ENCODE data around the gene F9.
"Not testable (repeated sequence)": the region's sequence is repeated elsewhere in the genome, so short reads cannot be mapped to it uniquely, and the experiment has no call there.

The F9 gene

GRCh38 chrX:139530550-139530949 is at the start of gene F9:
TSS of gene F9 (plus strand) at chrX:139530739. CDS start at chrX:139530765, 26 bp downstream.
- no peak for DNase-seq

DNA sequence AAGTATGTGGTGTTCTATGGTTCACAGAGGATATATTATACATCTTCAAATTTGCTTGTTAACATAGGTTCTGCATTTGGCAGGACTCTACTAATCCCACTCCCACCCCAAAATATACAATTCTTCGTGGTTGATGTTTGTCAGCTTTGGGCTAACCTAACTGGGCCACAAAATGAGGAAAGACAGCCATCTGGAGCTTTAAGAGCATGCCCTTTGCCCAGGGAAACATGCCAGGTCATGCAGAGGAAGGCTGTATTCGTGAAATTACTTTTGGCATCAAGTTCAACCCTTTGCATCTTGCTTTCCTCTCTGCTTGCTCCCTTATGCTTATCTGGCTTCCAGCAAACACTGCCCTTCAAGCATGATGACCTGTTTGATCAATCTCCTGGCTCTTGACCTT is 46.8 kb upstream of the F9 start:
- DNase-seq = no peak

DNA sequence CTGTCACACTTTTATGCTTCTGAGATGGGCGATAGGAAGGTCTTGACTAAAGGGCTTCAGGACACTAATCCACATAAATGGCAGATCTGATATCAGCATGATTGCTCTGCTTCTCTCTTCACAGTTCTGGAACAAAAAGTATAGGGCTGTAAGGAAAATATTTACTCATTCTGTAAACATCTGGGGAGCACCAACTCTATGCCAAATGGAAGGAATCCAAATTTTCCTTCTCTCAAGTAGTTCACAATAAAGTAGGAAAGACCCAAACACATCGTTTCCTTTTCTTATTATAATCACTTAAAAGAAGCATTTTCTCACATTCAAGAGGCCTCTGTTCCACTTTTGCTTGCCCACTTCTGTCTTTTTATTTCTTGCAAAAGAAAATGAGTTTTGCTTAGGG is 45.9 kb upstream of the F9 start:
- no peak for DNase-seq

- no peak for DNase-seq
These were observed 35.2 kb upstream of the F9 start for GRCh38 chrX:139495324-139495723.

GRCh38 chrX:139506333-139506732 is 24.2 kb upstream of the F9 start:
- peak in 1 of 2 experiments; percentile 1 for DNase-seq

DNA sequence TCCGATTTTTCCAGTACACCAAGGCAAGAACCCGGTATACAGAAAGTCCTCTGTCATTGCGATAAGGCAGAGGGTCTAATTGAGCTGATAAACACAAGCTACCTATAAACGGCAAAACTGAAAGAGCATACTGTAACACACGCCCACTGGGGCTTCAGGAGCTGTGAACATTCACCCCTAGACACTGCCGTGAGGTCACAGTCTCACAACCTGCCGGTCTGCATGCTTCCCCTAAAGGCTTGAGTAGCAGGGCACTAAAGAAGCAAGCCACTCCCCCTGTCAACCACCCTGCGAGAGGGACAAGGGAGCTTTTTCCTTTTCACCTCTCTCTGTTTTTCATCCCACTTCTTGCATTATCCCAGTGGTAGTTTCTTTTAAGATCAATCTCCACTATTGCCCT is 22.4 kb upstream of the F9 start:
- DNase-seq = no peak

- DNase-seq = no peak
These were observed 12.1 kb upstream of the F9 start for GRCh38 chrX:139518475-139518874.

- not testable (repeated sequence) for DNase-seq
These were observed 1.7 kb upstream of the F9 start for GRCh38 chrX:139528829-139529228.

GRCh38 chrX:139532834-139533233 is 2.3 kb downstream of the F9 start:
- DNase-seq = peak; percentile 5 to 22

DNA sequence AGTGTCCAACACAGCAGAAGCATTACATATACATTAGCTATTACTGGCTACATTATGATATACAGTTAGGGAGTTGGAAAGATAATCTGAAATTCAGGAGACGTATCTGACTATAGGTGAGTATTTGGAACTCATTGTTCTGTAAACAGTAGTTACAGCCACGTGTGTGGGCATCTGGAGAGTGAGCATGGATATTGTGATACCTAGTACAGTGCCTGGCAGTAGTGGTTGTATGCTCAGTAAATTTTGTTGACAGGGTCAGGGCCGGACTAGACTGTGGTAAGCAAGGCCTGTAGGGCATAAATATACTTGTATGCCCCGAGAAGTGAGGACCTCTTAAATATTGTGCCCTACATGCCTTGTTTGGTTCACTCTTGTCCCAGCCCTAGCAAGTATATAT is 2.9 kb downstream of the F9 start:
- DNase-seq = no peak

GRCh38 chrX:139538907-139539790 is 8.6 kb downstream of the F9 start:
- no peak for DNase-seq

DNA sequence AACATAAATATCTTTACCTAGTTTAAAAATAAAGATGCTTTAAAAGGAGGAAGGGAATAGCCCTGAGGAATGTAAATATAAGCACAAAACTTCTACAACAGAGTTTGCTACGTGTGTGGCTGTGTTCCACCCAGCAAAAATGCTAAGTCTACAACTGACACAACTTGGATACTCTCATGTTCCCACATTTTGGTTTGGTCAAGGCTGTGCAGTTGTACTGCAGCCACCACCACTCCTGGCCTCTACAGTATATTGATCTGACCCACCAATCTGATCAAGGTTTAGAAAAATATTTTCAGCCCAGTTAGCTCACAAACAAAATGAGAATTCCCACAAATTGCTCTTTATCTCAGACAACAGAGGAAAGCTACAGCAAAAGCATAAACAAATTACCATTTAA is 12.1 kb downstream of the F9 start:
- DNase-seq = no peak

DNA sequence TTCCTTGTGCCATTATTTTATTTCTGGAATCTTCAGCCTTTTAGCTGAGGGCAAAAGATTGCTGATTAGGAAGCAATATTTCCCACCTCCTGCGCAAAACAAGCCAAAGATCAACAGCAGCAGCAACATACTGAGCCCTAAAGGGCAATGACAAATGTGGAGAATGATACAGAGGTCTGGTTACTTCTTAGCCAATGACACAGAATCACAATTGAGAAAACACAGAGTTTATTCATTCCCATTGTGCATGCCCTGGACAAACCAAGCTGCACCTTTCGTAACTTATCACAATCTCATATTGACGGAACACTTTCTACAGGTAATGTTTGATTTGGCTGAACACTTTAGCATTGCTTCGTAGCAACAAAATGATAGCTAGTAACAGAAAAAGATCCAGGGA is 13.4 kb downstream of the F9 start:
- no peak for DNase-seq

GRCh38 chrX:139544591-139544990 is 14.1 kb downstream of the F9 start:
- DNase-seq = no peak

DNA sequence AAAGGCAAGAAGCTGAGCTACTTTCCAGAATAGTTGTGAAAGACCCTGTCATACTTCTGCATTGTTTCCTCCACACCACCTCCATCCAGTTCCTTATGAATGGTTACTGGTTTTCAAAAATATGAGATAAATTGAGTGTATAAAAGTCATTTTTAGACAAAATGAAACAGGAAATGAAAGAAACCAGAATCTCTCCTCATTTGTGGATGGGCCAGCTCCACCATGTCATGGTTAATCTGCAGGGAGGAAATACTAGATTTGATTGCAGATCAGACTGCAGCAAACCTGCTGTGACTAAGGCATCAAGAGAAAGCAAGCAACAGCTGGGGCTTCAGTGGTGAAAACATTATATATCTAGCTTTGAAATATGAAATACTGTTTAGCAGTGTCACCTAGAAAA is 23.8 kb downstream of the F9 start:
- DNase-seq = peak; percentile 19 to 40

- DNase-seq = peak; percentile 14 to 43
These were observed 24.6 kb downstream of the F9 start for GRCh38 chrX:139554991-139555675.

GRCh38 chrX:139559383-139560042 is 29.0 kb downstream of the F9 start:
- peak; percentile 74 to 79 for DNase-seq

DNA sequence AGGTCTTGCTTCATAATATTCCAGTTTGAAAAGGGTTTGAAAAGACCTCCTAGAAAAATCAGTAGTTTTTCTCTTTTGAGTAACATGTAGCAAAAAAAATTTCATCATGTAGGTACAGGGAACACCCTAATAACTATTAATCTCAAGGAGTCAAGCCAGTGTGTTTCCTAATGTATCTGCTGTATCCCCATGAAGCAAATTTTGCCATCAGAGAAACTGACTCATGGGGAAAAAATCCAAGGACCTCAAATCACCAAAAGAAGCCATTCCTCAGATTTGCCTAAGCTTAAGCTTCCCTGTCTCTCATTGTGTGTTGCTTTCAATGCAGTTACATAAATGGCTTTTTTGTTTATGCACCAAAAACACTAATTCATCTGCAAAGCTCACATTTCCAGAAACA is 29.7 kb downstream of the F9 start:
- DNase-seq = no peak

GRCh38 chrX:139563251-139563650 is 32.7 kb downstream of the F9 start:
- no peak for DNase-seq

GRCh38 chrX:139566981-139567380 is 36.4 kb downstream of the F9 start:
- DNase-seq = no peak

GRCh38 chrX:139581068-139581467 is 50.5 kb downstream of the F9 start:
- no peak for DNase-seq

GRCh38 chrX:139585613-139586012 is 55.1 kb downstream of the F9 start:
- no peak for DNase-seq

- DNase-seq = no peak
These were observed 65.5 kb downstream of the F9 start for GRCh38 chrX:139596068-139596467.

DNA sequence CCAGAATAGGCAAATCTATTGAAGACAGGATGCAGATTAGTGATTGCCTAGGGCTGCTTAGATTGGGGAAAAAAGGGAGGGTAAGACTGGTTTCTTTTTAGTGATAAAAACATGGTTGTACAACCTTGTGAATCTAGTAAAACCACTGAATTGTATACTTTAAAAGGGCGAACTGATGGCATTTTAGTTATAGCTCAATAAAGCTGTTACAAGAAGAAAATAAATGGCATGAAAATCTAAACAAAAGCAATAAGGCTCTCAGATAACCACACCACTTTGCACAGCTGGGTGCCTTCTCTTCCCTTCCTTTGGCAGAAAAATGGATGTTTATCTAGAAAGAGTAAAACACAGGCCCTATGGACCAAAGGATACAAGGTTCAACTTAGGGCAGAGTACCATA is 69.6 kb downstream of the F9 start:
- DNase-seq = no peak

Measured in Kasumi-1 (cell line).